Psoas muscle (tissue), 8 donors: ENCODE results near the gene SRSF10. TPM values are rescaled to one million over a fixed set of nuclear protein-coding genes. Genes with fewer than 3 reads are reported as not detected.

ENCODE experiments used
- ATAC-seq, 4 donors: fragments of 200-7000 bp; cut with Tn5 transposase; one replicate each; pipeline ENCODE4 v1.9.1; 2020; ENCODE audit warnings: moderate library complexity in 3 of 4, mild to moderate bottlenecking in 2 of 4
- DNase-seq, 2 donors: peaks; one replicate each; pipeline ENCODE4 v3.0.0-alpha.2; 2020
- H3K27ac ChIP-seq: fragments of 200-600 bp; one replicate; pipeline ENCODE4 v1.8.0; 2022
- H3K27me3 ChIP-seq, 3 donors: fragments of 200-600 bp in 1 of 3; one replicate each; pipeline versions ENCODE4 v1.6.1 to v1.8.0; 2013 to 2022; ENCODE audit warnings: low read length in 2 of 3, mild to moderate bottlenecking in 2 of 3, moderate library complexity in 1 of 3; ENCODE audit not compliant: insufficient read depth in 3 of 3
- H3K36me3 ChIP-seq, 2 donors: fragments of 200-600 bp in 1 of 2; one replicate each; pipeline versions ENCODE4 v1.6.1 to v1.8.0; 2013 to 2022; ENCODE audit warnings: low read depth in 1 of 2, mild to moderate bottlenecking in 1 of 2, moderate library complexity in 1 of 2; ENCODE audit not compliant: insufficient read depth in 1 of 2
- H3K4me1 ChIP-seq: fragments of 200-600 bp; one replicate; pipeline ENCODE4 v1.8.0; 2022
- H3K4me3 ChIP-seq: fragments of 200-600 bp; one replicate; pipeline ENCODE4 v1.8.0; 2022; ENCODE audit warnings: mild to moderate bottlenecking
- H3K9me3 ChIP-seq: fragments of 200-600 bp; one replicate; pipeline ENCODE4 v1.8.0; 2022
- WGBS, 3 donors: extraction: QIAGEN DNeasy Blood & Tissue Kit; methylation state at CpG; one replicate each; pipeline versions ENCODE4 v1.1.6 to v1.1.7; 2013; 5-methylcytosine and 5-hydroxymethylcytosine counted together
- intact Hi-C, 2 donors: fragments of 100-400 bp; cut with DNase I; formaldehyde crosslinking; loops; one replicate each; pipeline versions ENCODE4 v1.11.0 to v1.14.2; 2022
- polyA plus RNA-seq, 3 donors: library from polyadenylated mRNA; stranded (reverse); fragments of 200-250 nt; gene quantifications; one replicate each; pipeline ENCODE4 v1.2.3, GENCODE V29; 2013
- total RNA-seq, 4 donors: library from RNA; stranded (reverse); fragmentation: NEBNext Ultra II Directional in 2 of 4; extraction: Animal tissue kit (Norgen Biotek cat#: 25700) in 2 of 4; gene quantifications; one replicate each; pipeline versions ENCODE4 v1.2.1 to v1.2.4, GENCODE V29; 2021 to 2023
- TF ChIP-seq, protein P1 (sequence below): fragments of 200-600 bp; IDR thresholded peaks from one replicate; pipeline ENCODE4 v1.8.0; 2022; ENCODE audit warnings: antibody characterized with exemption
- donor health status: healthy with polysubstance abuse.
- donor health status: DM: no; HTN: no; CAD: no; lungs with moderate emphysema.
- donor health status: Bipolar disorder and iron deficiency.
- donor health status: healthy.
- donor health status: DM: yes; HTN: yes; CAD: no.
- donor health status: DM: no; HTN: no; CAD: no.
- donor health status: DM: no; HTN: no; CAD: no.
- donor health status: DM: yes; HTN: yes; CAD: no.

Gene SRSF10
- total and polyA plus RNA-seq, 7 donors: 28.8 to 56.6 (median 44.4) TPM

DNA sequence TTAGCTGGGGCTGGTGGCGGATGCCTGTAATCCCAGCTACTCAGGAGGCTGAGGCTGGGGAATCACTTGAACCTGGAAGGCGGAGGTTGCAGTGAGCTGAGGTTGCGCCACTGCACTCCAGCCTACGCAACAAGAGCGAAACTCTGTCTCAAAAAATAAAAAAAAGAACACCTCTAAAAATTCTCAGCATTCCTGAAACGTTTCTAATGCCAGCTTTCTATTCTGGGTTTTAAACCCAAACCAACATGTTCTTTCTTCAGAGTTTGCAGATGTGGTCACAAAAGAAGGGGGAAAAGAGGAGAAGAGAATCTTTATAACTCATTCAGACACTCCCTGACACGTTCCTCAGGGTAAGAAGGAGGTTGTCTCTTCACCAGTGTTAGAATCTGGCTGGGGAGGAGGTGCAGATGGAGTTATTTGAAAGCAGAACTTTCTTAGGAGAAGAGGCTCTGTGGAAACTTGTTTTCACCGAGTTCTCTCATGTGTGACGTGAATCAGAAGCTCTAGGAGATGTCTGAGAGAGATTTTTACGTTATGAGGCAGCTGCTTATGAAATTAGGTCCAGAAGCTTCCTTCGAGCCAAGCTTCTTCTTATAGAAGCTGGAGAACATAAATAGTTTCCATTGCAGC lies 49.2 kb downstream of the SRSF10 start:
- intact Hi-C loops: no loop called here
- H3K27ac ChIP-seq: no peak overlapping the region
- H3K27me3 ChIP-seq: no peaks in the 10 kb centered on the region
- ATAC-seq: no peak
- no peaks in the 10 kb centered on the region for H3K4me1 ChIP-seq
- H3K9me3 ChIP-seq: no peaks in the 10 kb centered on the region
- WGBS, 3 donors: 47 to 53% (median 53%) methylated on average over 11 of the region's 11 CpGs
- DNase-seq: no peak
- H3K4me3 ChIP-seq: no peak overlapping the region
- TF ChIP-seq, protein P1, sequence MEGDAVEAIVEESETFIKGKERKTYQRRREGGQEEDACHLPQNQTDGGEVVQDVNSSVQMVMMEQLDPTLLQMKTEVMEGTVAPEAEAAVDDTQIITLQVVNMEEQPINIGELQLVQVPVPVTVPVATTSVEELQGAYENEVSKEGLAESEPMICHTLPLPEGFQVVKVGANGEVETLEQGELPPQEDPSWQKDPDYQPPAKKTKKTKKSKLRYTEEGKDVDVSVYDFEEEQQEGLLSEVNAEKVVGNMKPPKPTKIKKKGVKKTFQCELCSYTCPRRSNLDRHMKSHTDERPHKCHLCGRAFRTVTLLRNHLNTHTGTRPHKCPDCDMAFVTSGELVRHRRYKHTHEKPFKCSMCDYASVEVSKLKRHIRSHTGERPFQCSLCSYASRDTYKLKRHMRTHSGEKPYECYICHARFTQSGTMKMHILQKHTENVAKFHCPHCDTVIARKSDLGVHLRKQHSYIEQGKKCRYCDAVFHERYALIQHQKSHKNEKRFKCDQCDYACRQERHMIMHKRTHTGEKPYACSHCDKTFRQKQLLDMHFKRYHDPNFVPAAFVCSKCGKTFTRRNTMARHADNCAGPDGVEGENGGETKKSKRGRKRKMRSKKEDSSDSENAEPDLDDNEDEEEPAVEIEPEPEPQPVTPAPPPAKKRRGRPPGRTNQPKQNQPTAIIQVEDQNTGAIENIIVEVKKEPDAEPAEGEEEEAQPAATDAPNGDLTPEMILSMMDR: no peak
- H3K36me3 ChIP-seq: no peaks in the 10 kb centered on the region

DNA sequence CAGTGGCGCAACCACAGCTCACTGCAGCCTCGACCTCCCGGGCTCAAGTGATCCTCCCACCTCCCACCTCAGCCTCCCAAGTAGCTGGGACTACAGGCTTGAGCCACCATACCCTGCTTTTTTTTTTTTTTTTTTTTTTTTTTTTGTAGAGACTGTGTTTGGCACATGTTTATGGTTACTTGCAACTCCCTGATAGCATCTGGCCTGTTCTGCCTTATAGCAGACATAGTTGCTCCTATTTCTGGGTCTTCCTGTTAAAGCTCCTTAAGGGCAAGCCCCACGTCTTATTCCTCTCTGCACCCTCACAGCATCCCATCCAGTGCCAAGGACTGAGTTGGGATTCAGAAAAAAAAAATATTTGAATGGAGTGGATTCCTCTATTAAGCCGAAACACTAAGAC lies 49.9 kb downstream of the SRSF10 start:
- Histone ChIP-seq H3K27me3 (no peaks in the 10 kb centered on the region), H3K9me3 (no peaks in the 10 kb centered on the region), H3K4me1 (no peaks in the 10 kb centered on the region), H3K36me3 (no peaks in the 10 kb centered on the region), H3K27ac (no peak overlapping the region), H3K4me3 (no peak overlapping the region)
- DNase-seq (no peak), ATAC-seq (no peak)
- intact Hi-C loops: no loop called here
- TF ChIP-seq, protein P1: no peak
- WGBS, 3 donors: 85 to 89% (median 88%) methylated on average over 5 of the region's 5 CpGs

DNA sequence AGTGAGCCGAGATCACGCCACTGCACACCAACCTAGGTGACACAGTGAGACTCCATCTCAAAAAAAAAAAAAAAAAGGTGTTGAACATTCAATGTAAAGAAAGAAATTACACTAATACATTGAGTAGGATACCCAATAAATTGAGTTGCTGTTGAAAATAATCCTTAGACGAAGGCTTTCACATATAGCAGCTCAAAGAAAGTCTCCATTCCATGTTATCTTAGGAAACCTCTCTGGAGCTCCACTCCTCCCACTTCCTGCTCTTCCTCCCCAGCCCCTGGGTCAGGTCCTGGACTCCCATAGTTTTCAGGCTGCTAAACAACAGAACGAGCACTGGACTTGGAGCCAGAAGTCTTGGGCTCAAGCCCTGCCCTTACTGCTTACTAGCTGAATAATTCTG lies 51.3 kb downstream of the SRSF10 start:
- Histone ChIP-seq H3K9me3 (no peaks in the 10 kb centered on the region), H3K36me3 (no peaks in the 10 kb centered on the region), H3K27ac (no peak overlapping the region), H3K27me3 (no peaks in the 10 kb centered on the region), H3K4me3 (no peak overlapping the region), H3K4me1 (peaks cover 5% of the 10 kb centered on the region)
- TF ChIP-seq, protein P1: no peak
- 80 to 86% (median 84%) methylated on average over 4 of the region's 4 CpGs for WGBS, 3 donors
- ATAC-seq (no peak), DNase-seq (no peak)
- intact Hi-C loops: no loop called here

DNA sequence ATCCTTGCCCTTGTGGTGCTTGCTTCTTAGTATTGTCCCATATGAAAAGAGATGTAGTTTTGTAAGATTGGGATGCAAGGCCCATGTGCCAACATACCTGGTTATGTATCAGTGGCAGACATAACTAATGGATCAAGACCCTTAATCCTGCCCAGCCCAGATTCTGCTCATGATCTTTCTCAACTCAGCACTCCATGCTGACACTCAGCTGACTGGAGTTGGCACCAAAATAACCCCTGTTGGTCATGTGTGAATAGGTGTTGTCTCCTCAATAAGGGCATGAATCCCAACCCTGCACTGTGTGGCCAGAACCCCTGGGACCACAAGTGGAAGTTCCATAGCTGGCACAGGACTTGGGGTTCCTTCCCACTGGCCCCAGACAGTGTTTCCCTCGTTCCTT lies 53.0 kb downstream of the SRSF10 start:
- H3K27ac ChIP-seq: no peak overlapping the region
- no peaks in the 10 kb centered on the region for H3K27me3 ChIP-seq
- H3K4me1 ChIP-seq: peaks cover 5% of the 10 kb centered on the region
- H3K4me3 ChIP-seq: no peak overlapping the region
- H3K36me3 ChIP-seq: no peaks in the 10 kb centered on the region
- H3K9me3 ChIP-seq: no peaks in the 10 kb centered on the region
- DNase-seq (no peak), ATAC-seq (no peak)
- WGBS, 3 donors: 38 to 64% (median 57%) methylated on average over 1 of the region's 1 CpG
- intact Hi-C loops: no loop called here
- TF ChIP-seq, protein P1: no peak

DNA sequence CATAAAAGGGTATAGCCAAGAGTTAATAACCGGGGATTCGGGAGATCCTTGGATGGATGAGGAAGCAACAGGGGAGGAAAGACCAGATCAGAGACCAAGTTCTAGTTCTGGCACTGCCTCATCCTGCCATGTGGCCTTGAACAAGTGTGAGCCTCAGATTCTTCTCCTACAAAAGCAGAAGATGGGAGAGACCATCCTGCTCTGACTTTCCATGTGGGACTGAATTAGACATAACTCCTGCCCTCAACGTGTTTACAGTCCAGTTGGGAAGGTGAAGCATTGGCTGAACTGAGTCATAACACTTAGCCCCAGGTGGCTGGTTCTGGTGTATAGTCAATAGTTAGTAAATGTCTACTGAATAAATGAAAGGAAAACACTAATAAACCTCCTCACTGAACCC lies 54.8 kb downstream of the SRSF10 start:
- Histone ChIP-seq H3K27ac (no peak overlapping the region), H3K4me3 (no peak overlapping the region), H3K27me3 (no peaks in the 10 kb centered on the region), H3K36me3 (no peaks in the 10 kb centered on the region), H3K4me1 (peaks cover 10% of the 10 kb centered on the region), H3K9me3 (no peaks in the 10 kb centered on the region)
- TF ChIP-seq, protein P1: no peak
- ATAC-seq (no peak), DNase-seq (no peak)
- 74 to 79% (median 77%) methylated on average over 3 of the region's 3 CpGs for WGBS, 3 donors
- intact Hi-C loops: no loop called here
